Suppressor macrophage treated with lipopolysaccharide for 1 hour (primary cell): ENCODE measurements around the gene KHSRP.

Source experiments
- DNase-seq, 3 donors: peaks; one replicate each; pipeline ENCODE4 v3.0.0-alpha.2; 2020 to 2022

KHSRP gene

GRCh38 chr19:6392221-6393073 lies 32.2 kb downstream of the KHSRP start:
- peak in 2 of 3 donors; percentile 9 to 18 for DNase-seq

- no peak for DNase-seq
Observed at GRCh38 chr19:6387372-6387771, 37.2 kb downstream of the KHSRP start.

DNA sequence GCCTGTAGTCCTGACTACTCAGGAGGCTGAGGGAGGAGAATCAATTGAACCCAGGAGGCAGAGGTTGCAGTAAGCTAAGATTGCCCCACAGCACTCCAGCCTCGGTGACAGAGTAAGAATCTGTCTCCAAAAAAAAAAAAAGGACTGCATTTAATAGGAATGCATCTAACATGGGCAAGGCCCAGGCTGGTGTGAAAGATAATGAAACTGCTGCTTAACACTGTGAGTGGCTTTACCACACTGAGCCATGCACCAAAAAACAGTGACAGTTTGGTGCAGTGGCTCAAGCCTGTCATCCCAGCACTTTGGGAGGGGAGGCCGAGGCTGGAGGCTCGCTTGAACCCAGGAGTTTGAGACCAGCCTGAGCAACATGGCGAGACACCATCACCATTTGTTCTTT lies 40.2 kb downstream of the KHSRP start:
- no peak for DNase-seq

DNA sequence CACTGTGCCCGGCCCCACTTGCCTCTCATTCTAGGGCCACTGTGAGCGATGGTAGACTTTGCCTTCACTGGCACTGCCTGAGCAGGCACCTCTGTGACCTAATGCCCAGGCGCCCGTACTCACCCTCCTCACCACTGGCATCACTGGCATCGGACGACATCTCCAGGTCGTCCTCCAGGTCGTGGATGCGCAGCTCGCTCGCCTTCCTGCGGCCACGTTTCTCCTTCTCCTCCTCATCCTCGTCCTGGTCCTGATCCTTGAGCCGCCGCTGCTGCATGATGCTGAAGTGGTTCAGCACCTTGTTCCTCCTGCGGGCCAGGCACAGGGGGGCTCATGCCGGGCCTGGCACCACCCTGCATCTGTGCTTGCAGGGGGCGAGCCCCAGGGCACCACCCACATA lies 41.4 kb downstream of the KHSRP start:
- no peak for DNase-seq

GRCh38 chr19:6381030-6381750 lies 43.4 kb downstream of the KHSRP start:
- no peak for DNase-seq

DNA sequence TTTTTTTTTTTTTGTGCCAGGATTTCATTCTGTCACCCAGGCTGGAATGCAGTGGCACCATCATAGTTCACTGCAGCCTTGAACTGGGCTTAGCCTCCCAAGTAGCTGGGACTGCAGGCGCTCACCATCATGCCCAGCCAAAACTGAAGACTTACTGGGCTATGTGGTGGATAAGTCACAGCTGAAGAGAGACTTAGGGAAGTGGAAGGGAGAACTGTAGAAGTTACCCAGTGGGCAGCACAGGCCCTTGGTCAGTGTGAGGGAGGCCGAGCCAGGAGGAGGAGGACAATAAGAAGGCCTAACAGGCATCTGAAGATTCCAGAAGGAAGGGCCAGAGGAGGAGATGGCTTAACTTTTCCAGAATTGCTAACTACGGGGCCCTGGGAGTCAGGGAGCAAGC lies 44.9 kb downstream of the KHSRP start:
- DNase-seq = no peak

DNA sequence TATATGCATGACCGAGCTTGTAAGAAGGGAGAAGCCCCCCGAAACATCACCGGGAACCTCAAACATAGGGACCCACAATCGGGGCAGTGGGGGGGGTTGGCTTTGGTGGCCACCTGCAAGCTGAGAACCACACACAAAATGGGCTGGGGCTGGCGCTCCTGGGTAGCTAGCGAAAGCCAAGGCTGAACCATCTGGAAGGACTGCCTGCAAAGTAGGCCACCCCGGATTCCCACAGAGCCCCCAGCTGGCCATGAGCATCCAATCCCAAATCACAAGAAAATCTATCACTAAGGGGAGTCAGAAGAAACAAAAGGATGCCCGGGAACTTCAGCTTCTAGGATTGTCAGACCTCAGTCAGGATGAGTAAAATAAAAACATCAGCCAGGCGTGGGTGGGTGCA lies 46.1 kb downstream of the KHSRP start:
- DNase-seq = no peak

DNA sequence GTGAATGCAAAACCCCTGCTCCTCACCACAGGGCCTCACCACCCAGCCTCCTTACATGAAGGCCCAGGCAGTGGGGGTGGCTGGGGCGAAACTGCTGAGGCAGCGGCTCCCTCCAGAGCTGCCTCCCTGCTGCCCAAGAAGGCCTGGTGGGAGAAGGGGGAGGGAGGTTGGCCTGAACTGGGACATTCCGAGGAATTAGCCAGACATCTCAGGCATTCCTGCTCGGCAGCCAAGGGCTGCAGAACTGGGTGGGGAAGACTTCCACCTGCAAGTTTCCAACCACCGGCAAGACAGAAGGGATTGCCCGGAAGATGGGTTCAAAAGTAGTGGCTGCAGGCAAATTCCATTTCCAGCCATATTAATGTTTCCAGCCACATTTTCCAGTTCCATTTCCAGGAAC lies 46.6 kb downstream of the KHSRP start:
- no peak for DNase-seq

DNA sequence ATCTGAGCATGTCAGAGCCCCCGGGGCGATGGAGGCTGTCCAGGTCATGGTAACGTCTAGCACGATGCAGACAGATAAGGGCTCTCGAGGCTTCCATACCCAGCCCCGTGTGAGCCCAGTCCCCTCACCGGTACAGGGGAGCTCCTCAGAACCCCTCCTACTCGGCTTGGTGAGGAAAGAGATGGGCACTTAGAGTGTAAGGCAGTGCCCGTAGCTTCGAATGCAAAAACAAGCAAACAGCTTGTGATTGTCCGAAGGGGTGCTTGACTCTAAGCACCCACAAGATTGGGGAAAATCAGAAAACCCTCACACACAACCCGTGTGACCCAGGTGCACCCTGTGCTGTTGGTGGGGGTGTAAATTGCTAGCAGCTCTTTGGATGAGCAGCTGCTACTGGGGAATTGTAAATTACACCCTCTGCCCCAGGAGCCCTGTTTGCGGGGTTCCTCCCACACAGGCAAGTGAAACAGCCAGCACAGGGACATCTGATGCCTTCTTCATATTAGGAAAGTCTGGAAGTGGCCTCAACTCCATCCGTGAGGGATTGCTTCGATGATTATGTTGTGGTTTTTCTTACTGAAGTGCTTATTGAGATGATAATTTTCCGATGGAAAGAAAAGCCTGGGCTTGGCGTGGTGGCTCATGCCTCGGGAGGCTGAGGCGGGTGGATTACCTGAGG lies 48.0 kb downstream of the KHSRP start:
- DNase-seq = no peak

GRCh38 chr19:6375411-6376010 lies 49.1 kb downstream of the KHSRP start, which contains the start of gene PSPN:
PSPN (minus strand) TSS chr19:6375933; CDS start chr19:6375849, 84 bp downstream.
- DNase-seq = no peak

- no peak for DNase-seq
Observed at GRCh38 chr19:6374711-6375410, 49.8 kb downstream of the KHSRP start.

DNA sequence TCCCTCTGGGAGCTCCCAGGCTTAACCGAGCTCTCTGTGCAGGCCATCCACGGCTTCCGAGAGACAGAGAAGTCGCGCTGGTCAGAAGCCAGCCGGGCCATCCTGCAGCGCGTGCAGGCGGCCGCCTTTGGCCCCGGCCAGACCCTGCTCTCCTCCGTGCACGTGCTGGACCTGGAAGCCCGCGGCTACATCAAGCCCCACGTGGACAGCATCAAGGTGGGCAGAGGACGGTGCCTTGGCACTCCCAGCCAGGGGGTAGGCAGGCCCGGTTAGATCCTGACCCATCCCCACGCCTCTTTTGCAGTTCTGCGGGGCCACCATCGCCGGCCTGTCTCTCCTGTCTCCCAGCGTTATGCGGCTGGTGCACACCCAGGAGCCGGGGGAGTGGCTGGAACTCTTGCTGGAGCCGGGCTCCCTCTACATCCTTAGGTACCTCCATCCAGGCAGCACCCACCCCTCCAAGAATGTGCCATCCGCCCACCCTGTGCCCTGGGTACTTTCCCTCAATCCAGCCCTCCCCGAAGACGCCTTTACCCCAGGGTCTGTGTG lies 50.4 kb downstream of the KHSRP start:
- no peak for DNase-seq

DNA sequence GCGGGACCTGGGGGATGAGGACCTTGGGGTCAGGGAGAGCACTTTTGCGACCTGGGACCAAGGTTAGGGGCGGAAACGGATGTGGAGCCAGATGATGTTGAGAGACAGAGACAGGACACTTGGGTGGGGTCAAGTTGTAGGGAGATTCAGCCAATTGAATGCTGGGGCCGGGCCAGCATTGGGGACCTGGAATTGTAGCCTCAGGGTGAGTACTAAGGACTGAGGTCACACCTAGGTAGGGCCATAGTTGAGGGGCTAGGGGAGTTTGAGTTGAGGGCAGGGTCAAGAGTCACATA lies 50.9 kb downstream of the KHSRP start:
- no peak for DNase-seq

DNA sequence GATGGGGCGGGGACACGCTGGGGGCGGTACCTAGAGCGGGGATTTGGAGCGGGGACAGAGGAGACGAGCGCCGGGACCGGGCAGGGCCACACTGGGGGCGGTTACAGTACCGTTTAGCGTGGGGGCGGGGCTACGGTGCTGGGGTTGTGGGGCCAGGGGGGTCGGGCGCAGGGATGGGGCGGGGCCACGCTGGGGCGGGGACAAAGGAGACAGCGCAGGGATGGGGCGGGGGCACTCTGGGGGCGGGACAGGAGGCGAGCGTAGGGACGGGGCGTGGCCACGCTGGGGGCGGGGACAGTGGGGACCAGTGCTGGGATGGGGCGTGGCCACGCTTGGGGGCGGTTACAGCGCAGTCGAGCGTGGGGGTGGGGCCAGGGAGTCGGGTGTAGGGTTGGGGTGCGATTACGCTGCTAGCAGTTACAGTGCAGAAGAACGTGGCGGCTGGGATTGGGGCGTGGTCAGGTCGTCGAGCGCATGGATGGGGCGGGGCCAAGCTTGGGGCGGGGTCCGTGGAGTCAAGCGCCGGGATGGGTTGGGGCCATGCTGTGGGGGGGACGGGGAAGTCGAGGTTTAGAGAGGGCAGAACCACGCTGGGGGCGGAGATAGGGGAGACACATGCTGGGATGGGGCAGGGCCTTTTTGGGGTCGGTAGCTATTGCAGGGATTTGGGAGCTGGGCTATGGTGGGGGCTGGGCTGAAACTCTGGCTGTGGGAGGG lies 51.4 kb downstream of the KHSRP start:
- peak; percentile 96 to 100 (median 99) for DNase-seq

DNA sequence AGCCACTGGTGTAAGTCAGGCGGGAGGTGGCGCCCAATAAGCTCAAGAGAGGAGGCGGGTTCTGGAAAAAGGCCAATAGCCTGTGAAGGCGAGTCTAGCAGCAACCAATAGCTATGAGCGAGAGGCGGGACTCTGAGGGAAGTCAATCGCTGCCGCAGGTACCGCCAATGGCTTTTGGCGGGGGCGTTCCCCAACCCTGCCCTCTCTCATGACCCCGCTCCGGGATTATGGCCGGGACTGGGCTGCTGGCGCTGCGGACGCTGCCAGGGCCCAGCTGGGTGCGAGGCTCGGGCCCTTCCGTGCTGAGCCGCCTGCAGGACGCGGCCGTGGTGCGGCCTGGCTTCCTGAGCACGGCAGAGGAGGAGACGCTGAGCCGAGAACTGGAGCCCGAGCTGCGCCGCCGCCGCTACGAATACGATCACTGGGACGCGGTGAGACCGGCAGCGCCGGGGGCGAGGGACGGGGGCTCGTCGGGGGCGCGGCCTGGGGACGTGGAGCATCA lies 52.0 kb downstream of the KHSRP start, which contains the start of gene ALKBH7:
ALKBH7 (plus strand) TSS at position 201 of the 502 bp plus-strand sequence; CDS start at position 228, 27 bp downstream.
- DNase-seq = peak; percentile 99 to 100 (median 99)

DNA sequence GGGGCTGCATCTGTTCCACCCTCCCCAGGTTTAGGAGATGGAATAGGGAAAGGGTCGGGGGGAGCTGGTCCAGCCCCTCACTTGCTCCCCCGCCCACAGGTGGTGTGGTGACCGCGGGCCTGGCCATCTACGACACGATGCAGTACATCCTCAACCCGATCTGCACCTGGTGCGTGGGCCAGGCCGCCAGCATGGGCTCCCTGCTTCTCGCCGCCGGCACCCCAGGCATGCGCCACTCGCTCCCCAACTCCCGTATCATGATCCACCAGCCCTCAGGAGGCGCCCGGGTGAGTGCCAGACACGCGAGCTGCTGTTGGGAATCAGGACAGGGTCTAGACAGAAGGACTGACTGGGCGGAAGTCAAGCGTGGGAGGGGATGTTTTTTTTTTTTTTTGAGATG lies 60.3 kb downstream of the KHSRP start:
- no peak for DNase-seq
